ENCODE measurements around the gene ARHGAP40. TPM values are rescaled to one million over a fixed set of nuclear protein-coding genes. Genes with fewer than 3 reads are reported as not detected.

ARHGAP40 gene
- total and polyA plus RNA-seq, 10 donors = 0.03 TPM; not detected in 9

DNA sequence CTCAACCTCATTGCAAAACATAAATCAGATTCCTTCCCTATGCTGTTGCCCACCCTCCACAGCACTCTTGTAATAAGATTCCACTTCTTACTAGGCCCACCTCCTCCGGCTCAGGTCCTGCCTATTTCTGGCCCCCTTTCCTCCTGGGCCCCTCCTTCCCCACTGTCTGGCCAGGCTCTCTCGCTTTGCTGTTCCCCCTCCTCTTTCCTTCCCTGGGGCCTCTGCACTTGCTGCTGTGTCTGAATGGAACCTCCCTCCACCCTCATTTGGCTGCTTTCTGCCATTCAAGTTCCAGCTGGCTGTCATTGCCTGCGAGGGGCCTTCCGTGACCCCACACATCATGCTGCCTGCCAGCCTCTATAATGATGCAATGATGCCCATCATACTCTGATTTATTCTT lies 38.9 kb downstream of the ARHGAP40 start:
- no peak overlapping the region for H3K27ac ChIP-seq
- TF ChIP-seq POLR2AphosphoS5 (IDR thresholded peaks at IDR 0.05) (no peak), POLR2A (IDR thresholded peaks at IDR 0.05) (no peak)
- TF ChIP-seq, protein P1, sequence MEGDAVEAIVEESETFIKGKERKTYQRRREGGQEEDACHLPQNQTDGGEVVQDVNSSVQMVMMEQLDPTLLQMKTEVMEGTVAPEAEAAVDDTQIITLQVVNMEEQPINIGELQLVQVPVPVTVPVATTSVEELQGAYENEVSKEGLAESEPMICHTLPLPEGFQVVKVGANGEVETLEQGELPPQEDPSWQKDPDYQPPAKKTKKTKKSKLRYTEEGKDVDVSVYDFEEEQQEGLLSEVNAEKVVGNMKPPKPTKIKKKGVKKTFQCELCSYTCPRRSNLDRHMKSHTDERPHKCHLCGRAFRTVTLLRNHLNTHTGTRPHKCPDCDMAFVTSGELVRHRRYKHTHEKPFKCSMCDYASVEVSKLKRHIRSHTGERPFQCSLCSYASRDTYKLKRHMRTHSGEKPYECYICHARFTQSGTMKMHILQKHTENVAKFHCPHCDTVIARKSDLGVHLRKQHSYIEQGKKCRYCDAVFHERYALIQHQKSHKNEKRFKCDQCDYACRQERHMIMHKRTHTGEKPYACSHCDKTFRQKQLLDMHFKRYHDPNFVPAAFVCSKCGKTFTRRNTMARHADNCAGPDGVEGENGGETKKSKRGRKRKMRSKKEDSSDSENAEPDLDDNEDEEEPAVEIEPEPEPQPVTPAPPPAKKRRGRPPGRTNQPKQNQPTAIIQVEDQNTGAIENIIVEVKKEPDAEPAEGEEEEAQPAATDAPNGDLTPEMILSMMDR (IDR thresholded peaks at IDR 0.05 in 8 of 11, conservative IDR thresholded peaks at IDR 0.05 in 3 of 11) = no peak
- 49 to 54% (median 53%) methylated on average over 4 of the region's 4 CpGs for WGBS, 5 donors
- H3K4me3 ChIP-seq = no peak overlapping the region
- H3K9me3 ChIP-seq = no peaks in the 10 kb centered on the region
- intact Hi-C loops (cut with DNase I; ENCODE audit: low total_unique reads) = no loop called here
- DNase-seq = no peak
- H3K36me3 ChIP-seq = no peaks in the 10 kb centered on the region
- H3K27me3 ChIP-seq (replicated peaks in 1 of 7) = peaks cover 0 to 40% (median 3%) of the 10 kb centered on the region in 7 donors
- peaks cover 0 to 2% (median 0%) of the 10 kb centered on the region in 6 donors for H3K4me1 ChIP-seq

DNA sequence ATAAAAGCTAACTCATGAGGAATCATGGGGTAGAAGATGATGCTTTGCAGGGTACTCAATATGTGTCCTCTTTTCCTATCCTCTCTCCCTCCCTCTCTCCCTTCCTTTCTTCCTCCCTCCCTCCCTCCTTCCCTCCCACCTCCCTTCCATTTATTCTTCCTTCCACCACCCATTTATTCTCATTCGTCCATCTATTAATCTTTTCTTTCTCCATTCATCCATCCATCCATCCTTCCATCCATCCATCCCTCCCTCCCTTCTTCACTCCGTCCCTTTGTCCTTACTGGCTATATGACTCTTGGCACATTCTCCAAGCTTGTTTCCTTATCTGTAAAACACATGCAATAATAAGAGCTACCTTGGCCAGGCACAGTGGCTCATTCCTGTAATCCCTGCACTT lies 40.9 kb downstream of the ARHGAP40 start:
- intact Hi-C loops (cut with DNase I; ENCODE audit: low total_unique reads) = no loop called here
- no peak overlapping the region for H3K27ac ChIP-seq
- no peak for DNase-seq
- H3K4me1 ChIP-seq = peaks cover 3 to 14% (median 11%) of the 10 kb centered on the region in 6 donors
- peaks cover 0 to 52% (median 8%) of the 10 kb centered on the region in 7 donors for H3K27me3 ChIP-seq (replicated peaks in 1 of 7)
- WGBS, 5 donors = 79 to 93% (median 87%) methylated on average over 2 of the region's 2 CpGs
- TF ChIP-seq, protein P1 (IDR thresholded peaks at IDR 0.05 in 8 of 11, conservative IDR thresholded peaks at IDR 0.05 in 3 of 11) = no peak
- TF ChIP-seq POLR2A (IDR thresholded peaks at IDR 0.05) (no peak), POLR2AphosphoS5 (IDR thresholded peaks at IDR 0.05) (no peak)
- no peak overlapping the region for H3K4me3 ChIP-seq
- no peaks in the 10 kb centered on the region for H3K36me3 ChIP-seq
- no peaks in the 10 kb centered on the region for H3K9me3 ChIP-seq

DNA sequence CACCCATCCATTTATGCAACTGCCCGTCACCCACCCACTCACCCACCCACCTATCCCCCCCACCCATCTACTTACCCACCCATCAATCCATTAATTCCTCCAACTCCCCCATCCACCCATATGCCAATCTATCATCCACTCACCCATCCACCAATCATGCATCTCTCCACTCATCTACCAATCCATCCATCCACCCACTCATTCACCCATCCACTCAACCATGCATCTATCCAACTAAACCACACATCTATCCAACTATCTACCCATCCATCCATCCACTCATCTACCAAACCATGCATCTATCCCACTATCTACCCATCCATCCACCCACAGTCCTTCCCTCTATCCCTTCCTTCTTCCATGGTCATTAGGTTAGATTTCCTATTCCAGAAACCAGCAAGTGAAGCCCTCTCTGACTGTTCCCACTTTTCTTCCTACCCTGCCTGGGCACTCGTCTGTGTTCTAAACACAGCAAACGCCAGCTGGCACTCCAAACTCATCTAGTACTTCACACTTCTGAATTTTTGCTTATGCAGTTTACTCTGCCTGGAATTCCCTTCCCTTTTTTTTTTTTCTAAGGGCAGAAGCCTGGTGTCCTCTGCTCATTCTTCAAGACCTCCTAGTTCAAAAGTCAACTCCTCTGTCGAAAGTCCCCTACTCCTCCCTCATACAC lies 43.1 kb downstream of the ARHGAP40 start:
- 41 to 58% (median 50%) methylated on average over 4 of the region's 4 CpGs for WGBS, 5 donors
- TF ChIP-seq POLR2A (IDR thresholded peaks at IDR 0.05) (no peak), POLR2AphosphoS5 (IDR thresholded peaks at IDR 0.05) (no peak)
- TF ChIP-seq, protein P1 (IDR thresholded peaks at IDR 0.05 in 8 of 11, conservative IDR thresholded peaks at IDR 0.05 in 3 of 11) = no peak
- intact Hi-C loops (cut with DNase I; ENCODE audit: low total_unique reads) = loop anchor here (5.0 kb wide), 2 partner anchors 248 to 403 kb away; no protein-coding TSS in a partner anchor
- Histone ChIP-seq H3K27ac (no peak overlapping the region), H3K4me1 (peaks cover 3 to 14% (median 11%) of the 10 kb centered on the region in 6 donors), H3K4me3 (no peak overlapping the region), H3K36me3 (no peaks in the 10 kb centered on the region), H3K27me3 (replicated peaks in 1 of 7) (peaks cover 0 to 72% (median 8%) of the 10 kb centered on the region in 7 donors), H3K9me3 (no peaks in the 10 kb centered on the region)
- DNase-seq = no peak

DNA sequence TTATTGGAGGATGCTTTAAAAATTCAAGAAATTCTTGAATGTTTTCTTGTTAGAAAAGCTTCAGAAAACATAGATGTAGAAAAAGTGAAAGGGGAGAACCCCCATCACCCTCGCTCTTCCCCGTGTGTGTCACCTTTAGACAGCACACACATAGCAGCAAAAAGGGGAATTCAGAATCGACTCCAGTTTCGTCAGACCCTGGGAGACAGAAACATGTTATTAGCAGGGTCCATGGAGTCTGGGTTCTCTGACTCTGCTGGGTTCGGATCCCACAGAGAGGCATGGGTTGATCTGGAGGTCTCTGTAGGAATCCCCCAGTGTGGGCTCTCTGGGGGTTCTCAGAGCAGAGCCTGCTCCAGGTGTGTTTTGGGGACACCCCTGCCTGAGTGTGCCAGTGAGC lies 43.7 kb downstream of the ARHGAP40 start:
- Histone ChIP-seq H3K27ac (no peak overlapping the region), H3K4me3 (no peak overlapping the region), H3K27me3 (replicated peaks in 1 of 7) (peaks cover 0 to 79% (median 8%) of the 10 kb centered on the region in 7 donors), H3K36me3 (no peaks in the 10 kb centered on the region), H3K4me1 (peaks cover 3 to 14% (median 11%) of the 10 kb centered on the region in 6 donors), H3K9me3 (no peaks in the 10 kb centered on the region)
- DNase-seq = no peak
- intact Hi-C loops (cut with DNase I; ENCODE audit: low total_unique reads) = loop anchor here (5.0 kb wide), 2 partner anchors 247 to 402 kb away; no protein-coding TSS in a partner anchor
- no peak for TF ChIP-seq POLR2A (IDR thresholded peaks at IDR 0.05)
- TF ChIP-seq, protein P1 (IDR thresholded peaks at IDR 0.05 in 8 of 11, conservative IDR thresholded peaks at IDR 0.05 in 3 of 11) = no peak
- no peak for TF ChIP-seq POLR2AphosphoS5 (IDR thresholded peaks at IDR 0.05)
- WGBS, 5 donors = 33 to 47% (median 43%) methylated on average over 5 of the region's 5 CpGs

Data from spleen (tissue), 11 donors.